ENCODE measurements around the gene CHRM4. TPM values are rescaled to one million over a fixed set of nuclear protein-coding genes. Genes with fewer than 3 reads are reported as not detected.

Gene CHRM4
- total and polyA plus RNA-seq, 8 donors = 0.08 to 0.66 (median 0.22) TPM; not detected in 1

DNA sequence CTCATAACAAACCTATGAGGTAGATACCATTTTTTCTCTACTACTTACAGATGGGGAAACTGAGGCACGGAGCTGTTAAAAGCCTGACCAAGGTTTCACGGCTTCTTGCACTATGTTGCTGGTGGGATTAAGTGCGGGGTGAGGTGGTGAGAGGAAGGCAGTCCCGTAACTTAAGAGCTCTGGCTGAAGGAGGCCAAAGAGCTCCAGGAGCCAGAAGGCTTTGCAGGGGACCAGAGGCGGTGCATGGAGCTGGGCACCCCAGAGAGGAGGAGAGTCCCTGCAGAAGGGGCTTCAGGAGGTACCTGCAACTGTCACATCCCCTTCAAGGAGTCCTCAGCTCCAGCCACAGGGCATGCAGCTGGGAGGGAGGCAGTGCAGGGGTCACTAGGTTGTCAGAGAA, 4.1 kb downstream of the CHRM4 start:
- TF ChIP-seq, protein P1, sequence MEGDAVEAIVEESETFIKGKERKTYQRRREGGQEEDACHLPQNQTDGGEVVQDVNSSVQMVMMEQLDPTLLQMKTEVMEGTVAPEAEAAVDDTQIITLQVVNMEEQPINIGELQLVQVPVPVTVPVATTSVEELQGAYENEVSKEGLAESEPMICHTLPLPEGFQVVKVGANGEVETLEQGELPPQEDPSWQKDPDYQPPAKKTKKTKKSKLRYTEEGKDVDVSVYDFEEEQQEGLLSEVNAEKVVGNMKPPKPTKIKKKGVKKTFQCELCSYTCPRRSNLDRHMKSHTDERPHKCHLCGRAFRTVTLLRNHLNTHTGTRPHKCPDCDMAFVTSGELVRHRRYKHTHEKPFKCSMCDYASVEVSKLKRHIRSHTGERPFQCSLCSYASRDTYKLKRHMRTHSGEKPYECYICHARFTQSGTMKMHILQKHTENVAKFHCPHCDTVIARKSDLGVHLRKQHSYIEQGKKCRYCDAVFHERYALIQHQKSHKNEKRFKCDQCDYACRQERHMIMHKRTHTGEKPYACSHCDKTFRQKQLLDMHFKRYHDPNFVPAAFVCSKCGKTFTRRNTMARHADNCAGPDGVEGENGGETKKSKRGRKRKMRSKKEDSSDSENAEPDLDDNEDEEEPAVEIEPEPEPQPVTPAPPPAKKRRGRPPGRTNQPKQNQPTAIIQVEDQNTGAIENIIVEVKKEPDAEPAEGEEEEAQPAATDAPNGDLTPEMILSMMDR (IDR thresholded peaks at IDR 0.05) = no peak
- 61 to 75% methylated on average over 5 of the region's 5 CpGs for WGBS, 2 donors
- intact Hi-C loops (cut with DNase I) = loop anchor here in 1 of 3 donors (5.0 kb wide), 1 partner anchor 140 kb away; no protein-coding TSS in a partner anchor
- Histone ChIP-seq H3K9me3 (no peaks in the 10 kb centered on the region), H3K4me1 (peaks cover 0 to 9% (median 6%) of the 10 kb centered on the region in 3 donors), H3K27ac (no peak overlapping the region), H3K36me3 (no peaks in the 10 kb centered on the region), H3K4me3 (no peak overlapping the region), H3K27me3 (peaks cover 0 to 26% (median 3%) of the 10 kb centered on the region in 4 donors)
- DNase-seq (no peak), ATAC-seq (no peak), FAIRE-seq (no peak)

DNA sequence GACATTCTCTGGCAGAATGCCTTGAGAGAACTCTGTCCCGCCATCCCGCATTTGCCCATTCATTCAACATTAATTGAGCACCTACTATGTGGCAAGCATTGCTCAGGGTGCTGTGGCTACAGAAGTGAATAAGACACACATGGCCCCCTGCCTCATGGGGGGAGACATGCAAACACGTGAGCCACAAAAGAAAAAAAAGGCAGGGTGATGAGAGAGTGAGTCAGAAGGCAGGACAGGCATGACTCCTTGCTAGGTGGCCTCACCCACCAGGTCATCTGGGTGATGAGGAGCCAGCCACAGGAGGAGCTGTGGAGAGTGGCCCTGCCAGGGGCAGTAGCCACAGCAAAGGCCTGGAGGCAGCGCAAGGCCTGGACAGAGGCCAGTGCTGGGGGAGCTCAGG, 4.9 kb downstream of the CHRM4 start:
- Histone ChIP-seq H3K27me3 (peaks cover 0 to 26% (median 3%) of the 10 kb centered on the region in 4 donors), H3K36me3 (no peaks in the 10 kb centered on the region), H3K4me3 (no peak overlapping the region), H3K9me3 (no peaks in the 10 kb centered on the region), H3K4me1 (peaks cover 0 to 15% (median 6%) of the 10 kb centered on the region in 3 donors), H3K27ac (no peak overlapping the region)
- 83 to 85% methylated on average over 4 of the region's 4 CpGs for WGBS, 2 donors
- TF ChIP-seq, protein P1 (IDR thresholded peaks at IDR 0.05) = no peak
- ATAC-seq (no peak), DNase-seq (peak in 1 of 6 donors; percentile 9), FAIRE-seq (no peak)
- intact Hi-C loops (cut with DNase I) = loop anchor here in 1 of 3 donors (5.0 kb wide), 1 partner anchor 141 kb away; no protein-coding TSS in a partner anchor

DNA sequence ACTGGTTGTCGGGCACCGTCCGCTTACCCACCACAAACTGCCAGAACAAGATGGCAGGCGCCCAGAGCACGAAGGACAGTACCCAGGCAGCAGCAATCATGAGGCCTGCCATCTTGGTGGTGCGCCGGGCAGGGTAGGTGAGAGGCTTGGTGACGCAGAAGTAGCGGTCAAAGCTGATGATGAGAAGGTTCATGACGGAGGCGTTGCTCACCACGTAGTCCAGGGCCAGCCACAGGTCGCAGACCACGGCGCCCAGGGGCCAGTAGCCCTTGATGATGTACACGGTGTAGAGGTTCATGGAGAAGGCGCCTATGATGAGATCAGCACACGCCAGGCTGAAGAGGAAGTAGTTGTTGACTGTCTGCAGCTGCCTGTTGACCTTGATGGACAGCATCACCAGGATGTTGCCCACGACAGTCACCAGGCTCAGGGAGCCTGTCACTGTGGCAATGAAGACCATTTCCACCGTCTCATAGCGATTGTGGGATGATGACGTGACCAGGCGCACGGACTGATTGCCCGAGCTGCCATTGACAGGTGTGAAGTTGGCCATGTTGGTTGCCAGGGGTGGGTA, 5.5 kb downstream of the CHRM4 start:
- Histone ChIP-seq H3K9me3 (no peaks in the 10 kb centered on the region), H3K27ac (no peak overlapping the region), H3K27me3 (peaks cover 0 to 26% (median 3%) of the 10 kb centered on the region in 4 donors), H3K4me1 (peaks cover 0 to 15% (median 6%) of the 10 kb centered on the region in 3 donors), H3K36me3 (no peaks in the 10 kb centered on the region), H3K4me3 (no peak overlapping the region)
- TF ChIP-seq, protein P1 (IDR thresholded peaks at IDR 0.05) = no peak
- 92 to 93% methylated on average over 25 of the region's 25 CpGs for WGBS, 2 donors
- DNase-seq = peak in 1 of 6 donors; percentile 7
- intact Hi-C loops (cut with DNase I) = loop anchor here in 1 of 3 donors (5.0 kb wide), 1 partner anchor 141 kb away; no protein-coding TSS in a partner anchor
- no peak for ATAC-seq
- no peak for FAIRE-seq

DNA sequence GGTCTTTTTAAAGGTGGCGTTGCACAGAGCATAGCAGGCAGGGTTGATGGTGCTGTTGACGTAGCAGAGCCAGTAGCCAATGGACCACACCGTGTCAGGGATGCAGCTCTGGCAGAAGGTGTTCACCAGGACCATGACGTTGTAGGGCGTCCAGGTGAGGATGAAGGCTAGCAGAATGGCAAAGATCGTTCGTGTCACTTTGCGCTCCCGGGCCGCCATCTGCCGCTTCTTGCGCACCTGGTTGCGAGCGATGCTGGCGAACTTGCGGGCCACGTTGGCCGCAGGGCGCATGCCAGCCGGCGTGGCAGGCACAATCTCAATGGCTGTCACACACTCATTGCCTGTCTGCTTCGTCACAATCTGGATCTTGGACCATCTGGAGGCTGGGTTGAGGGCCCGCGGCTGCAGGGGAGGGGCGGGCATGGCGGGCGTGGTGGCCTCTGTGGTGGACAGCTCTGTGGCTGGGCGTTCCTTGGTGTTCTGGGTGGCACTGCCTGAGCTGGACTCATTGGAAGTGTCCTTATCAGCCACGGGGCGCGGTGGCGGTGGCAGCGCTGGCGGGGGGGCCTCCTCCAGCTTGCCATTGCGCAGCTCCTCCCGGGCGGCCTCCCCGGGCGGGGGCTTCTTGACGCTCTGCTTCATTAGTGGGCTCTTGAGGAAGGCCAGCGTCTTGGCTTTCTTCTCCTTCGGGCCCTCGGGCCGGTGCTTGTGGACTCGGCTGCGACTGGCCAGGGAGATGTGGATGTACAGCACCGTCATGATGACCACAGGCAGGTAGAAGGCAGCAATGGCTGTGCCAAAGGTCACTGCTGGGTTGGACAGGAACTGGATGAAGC, 6.2 kb downstream of the CHRM4 start:
- TF ChIP-seq, protein P1 (IDR thresholded peaks at IDR 0.05) = no peak
- intact Hi-C loops (cut with DNase I) = loop anchor here in 1 of 3 donors (5.0 kb wide), 1 partner anchor 142 kb away; no protein-coding TSS in a partner anchor
- H3K27me3 ChIP-seq = peaks cover 0 to 22% (median under 1%) of the 10 kb centered on the region in 4 donors
- no peak for FAIRE-seq
- H3K27ac ChIP-seq = no peak overlapping the region
- H3K9me3 ChIP-seq = no peaks in the 10 kb centered on the region
- peak in 1 of 6 donors; percentile 8 for DNase-seq
- H3K36me3 ChIP-seq = no peaks in the 10 kb centered on the region
- no peak for ATAC-seq
- 90 to 93% methylated on average over 43 to 47 of the region's 47 CpGs for WGBS, 2 donors
- no peak overlapping the region for H3K4me3 ChIP-seq
- H3K4me1 ChIP-seq = peaks cover 0 to 14% (median 6%) of the 10 kb centered on the region in 3 donors
